NCI-H526 treated with DMSO at 0.1 percent for 48 hours (cell line): ENCODE measurements around the gene RSAD2.
"Not testable (repeated sequence)": the region's sequence is repeated elsewhere in the genome, so short reads cannot be mapped to it uniquely, and the experiment has no call there.

ENCODE experiments used
- DNase-seq: peaks from one replicate; lab custom pipeline; 2025; lab: John Stamatoyannopoulos, UW

The RSAD2 gene

GRCh38 chr2:6927186-6927585, 49.6 kb downstream of the RSAD2 start:
- DNase-seq = no peak

- DNase-seq = no peak
Observed at GRCh38 chr2:6927753-6928152, 50.2 kb downstream of the RSAD2 start.

- no peak for DNase-seq
Observed at GRCh38 chr2:6928452-6928851, 50.9 kb downstream of the RSAD2 start.

GRCh38 chr2:6929196-6929819, 51.7 kb downstream of the RSAD2 start:
- no peak for DNase-seq

- DNase-seq = no peak
Observed at GRCh38 chr2:6930923-6931647, 53.5 kb downstream of the RSAD2 start.

GRCh38 chr2:6931753-6932152, 54.2 kb downstream of the RSAD2 start:
- DNase-seq = no peak

- no peak for DNase-seq
Observed at GRCh38 chr2:6932206-6932605, 54.6 kb downstream of the RSAD2 start.

- DNase-seq = no peak
Observed at GRCh38 chr2:6932828-6933227, 55.3 kb downstream of the RSAD2 start.

GRCh38 chr2:6933911-6934310, 56.3 kb downstream of the RSAD2 start:
- DNase-seq = no peak

- no peak for DNase-seq
Observed at GRCh38 chr2:6934345-6934744, 56.8 kb downstream of the RSAD2 start.

GRCh38 chr2:6934758-6935651, 57.4 kb downstream of the RSAD2 start:
- DNase-seq = no peak

GRCh38 chr2:6935652-6936020, 58.1 kb downstream of the RSAD2 start:
- not testable (repeated sequence) for DNase-seq

- DNase-seq = no peak
Observed at GRCh38 chr2:6937157-6937556, 59.6 kb downstream of the RSAD2 start.

- no peak for DNase-seq
Observed at GRCh38 chr2:6937582-6937981, 60.0 kb downstream of the RSAD2 start.

GRCh38 chr2:6939071-6939470, 61.5 kb downstream of the RSAD2 start:
- DNase-seq = peak; percentile 53

- DNase-seq = no peak
Observed at GRCh38 chr2:6940820-6941219, 63.2 kb downstream of the RSAD2 start.

- DNase-seq = no peak
Observed at GRCh38 chr2:6941299-6942046, 63.9 kb downstream of the RSAD2 start.

- no peak for DNase-seq
Observed at GRCh38 chr2:6942848-6943247, 65.3 kb downstream of the RSAD2 start.

- no peak for DNase-seq
Observed at GRCh38 chr2:6943523-6943922, 65.9 kb downstream of the RSAD2 start.

- DNase-seq = no peak
Observed at GRCh38 chr2:6943971-6944370, 66.4 kb downstream of the RSAD2 start.

GRCh38 chr2:6944555-6944954, 67.0 kb downstream of the RSAD2 start:
- DNase-seq = no peak
